ENCODE data around the gene ZSCAN21.

GRCh38 chr7:100064162-100064561, 14.6 kb downstream of the ZSCAN21 start:
- TF ChIP-seq EZH2 (IDR thresholded peaks at IDR 0.05; ENCODE audit: insufficient read depth, poor library complexity, severe bottlenecking), result no peak
- TF ChIP-seq EZH2phosphoT487 (IDR thresholded peaks at IDR 0.05; ENCODE audit: insufficient read depth, low read depth), result no peak

Data from GM23248 (cell line).